H1 (cell line): ENCODE measurements around the gene POLR2L. TPM values are rescaled to one million over a fixed set of nuclear protein-coding genes. Genes with fewer than 3 reads are reported as not detected.

Source experiments
- CTCF ChIA-PET: fragments of 300-600 bp; sonication (Branson Sonifier 250); formaldehyde crosslinking; loops from one replicate; lab custom pipeline; 2021; ENCODE audit not compliant: partially characterized antibody; lab: Charles Lee
- POLR2A ChIA-PET: fragments of 300-600 bp; sonication (Branson Sonifier 250); formaldehyde crosslinking; loops from one replicate; lab custom pipeline; 2021; ENCODE audit warnings: inconsistent platforms; ENCODE audit not compliant: partially characterized antibody; lab: Charles Lee
- DNase-seq, 2 experiments: peaks; one replicate each; pipeline versions ENCODE4 v3.0.0 to v3.0.0-alpha.2; 2010 to 2022; ENCODE audit warnings: low spot score in 2 of 2, low read depth in 1 of 2, mixed read lengths in 1 of 2
- FAIRE-seq: peaks from 2 replicates; lab custom pipeline; 2011; peaks lifted over from hg19 to GRCh38; lab: Jason Lieb, UNC
- H2AFZ ChIP-seq: 2 replicates; pipeline ENCODE4 v1.8.1; 2012; ENCODE audit warnings: low read length, inconsistent platforms
- H2AK5ac ChIP-seq: 2 replicates; pipeline ENCODE4 v1.6.1; 2013; ENCODE audit warnings: low read depth, low read length
- H2BK120ac ChIP-seq: replicated peaks from 2 replicates; pipeline ENCODE3; 2013; ENCODE audit warnings: low read depth, low read length, inconsistent platforms
- H2BK12ac ChIP-seq: 2 replicates; pipeline ENCODE4 v1.6.1; 2013; ENCODE audit warnings: low read depth, low read length
- H2BK15ac ChIP-seq: 2 replicates; pipeline ENCODE4 v1.6.1; 2013; ENCODE audit warnings: low read length
- H2BK20ac ChIP-seq: 2 replicates; pipeline ENCODE4 v1.6.1; 2013; ENCODE audit warnings: low read length
- H2BK5ac ChIP-seq: 2 replicates; pipeline ENCODE4 v1.6.1; 2013; ENCODE audit warnings: low read depth, low read length
- H3K14ac ChIP-seq: 2 replicates; pipeline ENCODE4 v1.6.1; 2013; ENCODE audit warnings: inconsistent platforms; ENCODE audit not compliant: insufficient read length
- H3K18ac ChIP-seq: 2 replicates; pipeline ENCODE4 v1.6.1; 2013; ENCODE audit warnings: low read length; ENCODE audit errors: extremely low read depth
- H3K23ac ChIP-seq: 2 replicates; pipeline ENCODE4 v1.6.1; 2013; ENCODE audit warnings: inconsistent platforms; ENCODE audit not compliant: insufficient read length
- H3K23me2 ChIP-seq: 2 replicates; pipeline ENCODE4 v1.6.1; 2013; ENCODE audit warnings: low read depth, low read length
- H3K27ac ChIP-seq: 2 replicates; pipeline ENCODE4 v1.6.1; 2011; ENCODE audit warnings: low read depth, low read length, inconsistent platforms
- H3K27me3 ChIP-seq, 4 experiments: replicated peaks in 1 of 4; 1 replicate in 1 of 4; 2 replicates in 3 of 4; pipeline versions ENCODE4 v1.6.1 to v1.8.1; 2011 to 2013; ENCODE audit warnings: low read length in 3 of 4, mild to moderate bottlenecking in 3 of 4, inconsistent platforms in 2 of 4, mixed read lengths in 2 of 4, moderate library complexity in 1 of 4; ENCODE audit not compliant: control insufficient read depth in 3 of 4, insufficient read depth in 3 of 4; ENCODE audit errors: extremely low read depth in 1 of 4
- H3K36me3 ChIP-seq, 4 experiments: 2 replicates each; pipeline versions ENCODE4 v1.6.1 to v1.8.1; 2011 to 2013; ENCODE audit warnings: mild to moderate bottlenecking in 4 of 4, low read length in 3 of 4, moderate library complexity in 2 of 4, control low read depth in 1 of 4, inconsistent platforms in 1 of 4; ENCODE audit not compliant: insufficient read depth in 4 of 4, control insufficient read depth in 2 of 4
- H3K4ac ChIP-seq: replicated peaks from 2 replicates; pipeline ENCODE3; 2013; ENCODE audit warnings: low read length, low read depth, mixed read lengths, inconsistent platforms; ENCODE audit not compliant: insufficient read length
- H3K4me1 ChIP-seq, 4 experiments: replicated peaks in 1 of 4; 1 replicate in 1 of 4; 2 replicates in 3 of 4; pipeline versions ENCODE4 v1.6.1 to v1.8.1; 2011 to 2013; ENCODE audit warnings: low read length in 3 of 4, inconsistent platforms in 2 of 4, mixed read lengths in 1 of 4; ENCODE audit not compliant: insufficient read depth in 4 of 4, control insufficient read depth in 3 of 4
- H3K4me2 ChIP-seq, 2 experiments: 2 replicates each; pipeline versions ENCODE4 v1.6.1 to v1.8.1; 2011 to 2013; ENCODE audit warnings: low read depth in 2 of 2, low read length in 2 of 2, control low read depth in 1 of 2, inconsistent platforms in 1 of 2, mild to moderate bottlenecking in 1 of 2; ENCODE audit not compliant: insufficient read depth in 1 of 2
- H3K4me3 ChIP-seq, 4 experiments: fragments of 200-600, 300-600 bp in 1 of 4; sonication (generic), shearing (Covaris generic), sonication (Bioruptor Twin) in 1 of 4; 2 replicates each; pipeline versions ENCODE4 v1.5.1 to v1.8.1; 2011 to 2016; ENCODE audit warnings: low read length in 4 of 4, low read depth in 3 of 4, control low read depth in 2 of 4, inconsistent platforms in 2 of 4, mild to moderate bottlenecking in 2 of 4, mixed read lengths in 1 of 4, moderate library complexity in 1 of 4; ENCODE audit not compliant: insufficient read depth in 2 of 4; ENCODE audit errors: extremely low read depth in 1 of 4
- H3K56ac ChIP-seq: replicated peaks from 2 replicates; pipeline ENCODE3; 2013; ENCODE audit warnings: low read depth, mild to moderate bottlenecking, mixed read lengths, low read length, inconsistent platforms; ENCODE audit not compliant: insufficient read length
- H3K79me1 ChIP-seq: 2 replicates; pipeline ENCODE4 v1.6.1; 2013; ENCODE audit warnings: low read depth, low read length, control low read depth
- H3K79me2 ChIP-seq, 2 experiments: 2 replicates each; pipeline versions ENCODE4 v1.6.1 to v1.8.1; 2012 to 2013; ENCODE audit warnings: low read length in 2 of 2, mild to moderate bottlenecking in 2 of 2, inconsistent platforms in 1 of 2; ENCODE audit not compliant: insufficient read depth in 2 of 2, control insufficient read depth in 1 of 2
- H3K9ac ChIP-seq, 4 experiments: replicated peaks in 1 of 4; 1 replicate in 1 of 4; 2 replicates in 3 of 4; pipeline versions ENCODE4 v1.6.1 to v1.8.1; 2011 to 2013; ENCODE audit warnings: low read depth in 3 of 4, low read length in 3 of 4, control low read depth in 2 of 4, mild to moderate bottlenecking in 2 of 4, moderate library complexity in 2 of 4, inconsistent platforms in 1 of 4; ENCODE audit errors: extremely low read depth in 1 of 4
- H3K9me3 ChIP-seq, 2 experiments: 2 replicates each; pipeline versions ENCODE4 v1.6.1 to v1.8.1; 2012 to 2013; ENCODE audit warnings: mild to moderate bottlenecking in 2 of 2, moderate library complexity in 2 of 2, control low read depth in 1 of 2, inconsistent platforms in 1 of 2, low read depth in 1 of 2, low read length in 1 of 2, mixed read lengths in 1 of 2; ENCODE audit not compliant: insufficient read depth in 2 of 2
- H4K20me1 ChIP-seq, 2 experiments: replicated peaks in 1 of 2; 2 replicates each; pipeline versions ENCODE3 to v1.8.1; 2011 to 2013; ENCODE audit warnings: inconsistent platforms in 2 of 2, low read length in 2 of 2, mild to moderate bottlenecking in 1 of 2; ENCODE audit not compliant: insufficient read depth in 2 of 2, control insufficient read depth in 1 of 2
- H4K5ac ChIP-seq: 2 replicates; pipeline ENCODE4 v1.6.1; 2013; ENCODE audit warnings: low read length, low read depth, mixed read lengths, inconsistent platforms; ENCODE audit not compliant: insufficient read length
- H4K8ac ChIP-seq: 2 replicates; pipeline ENCODE4 v1.8.0; 2013; ENCODE audit warnings: mild to moderate bottlenecking, moderate library complexity, low read length, inconsistent platforms; ENCODE audit not compliant: insufficient read depth; ENCODE audit errors: extremely low read depth
- H4K91ac ChIP-seq: replicated peaks from 2 replicates; pipeline ENCODE3; 2013; ENCODE audit warnings: low read length, mixed read lengths, inconsistent platforms; ENCODE audit not compliant: insufficient read length
- ASH2L ChIP-seq: fragments of 200-600, 300-600 bp; sonication (generic); IDR thresholded peaks from one replicate; pipeline ENCODE4 v1.7.1; 2017; ENCODE audit warnings: low read length
- BRCA1 ChIP-seq: IDR thresholded peaks from 2 replicates; pipeline ENCODE4 v1.6.1; 2012; ENCODE audit warnings: low read depth, low read length, improper control_type of control experiment
- CBX8 ChIP-seq: fragments of 300-800, 300-1000 bp; sonication (generic); IDR thresholded peaks from 2 replicates; pipeline ENCODE4 v1.7.1; 2016; ENCODE audit warnings: low read depth, low read length, borderline replicate concordance
- CHD1 ChIP-seq: IDR thresholded peaks from 2 replicates; pipeline ENCODE4 v1.6.1; 2012; ENCODE audit warnings: low read depth, low read length, improper control_type of control experiment
- CTBP2 ChIP-seq: IDR thresholded peaks from 2 replicates; pipeline ENCODE4 v1.7.0; 2011; ENCODE audit warnings: borderline replicate concordance, mild to moderate bottlenecking, moderate library complexity, mixed read lengths, low read length; ENCODE audit not compliant: insufficient read depth, insufficient read length
- EZH2 ChIP-seq: fragments of 200-600 bp; sonication (generic); IDR thresholded peaks from 2 replicates; pipeline ENCODE4 v1.7.1; 2012; ENCODE audit warnings: low read depth, mild to moderate bottlenecking, moderate library complexity, low read length, inconsistent platforms; ENCODE audit not compliant: severe bottlenecking
- JUN ChIP-seq: IDR thresholded peaks from 2 replicates; pipeline ENCODE4 v1.6.1; 2011; ENCODE audit warnings: low read depth, mild to moderate bottlenecking, improper control_type of control experiment, low read length
- KDM5A ChIP-seq: fragments of 200-600 bp; IDR thresholded peaks from 2 replicates; pipeline ENCODE4 v1.7.1; 2012; ENCODE audit warnings: mild to moderate bottlenecking, low read length, inconsistent platforms, mixed read lengths
- MAX ChIP-seq: IDR thresholded peaks from 2 replicates; pipeline ENCODE4 v1.6.1; 2012; ENCODE audit warnings: inconsistent platforms
- SIRT6 ChIP-seq: IDR thresholded peaks from one replicate; pipeline ENCODE4 v1.7.1; 2012; ENCODE audit warnings: low read length, inconsistent platforms
- SP4 ChIP-seq: IDR thresholded peaks from 2 replicates; pipeline ENCODE4 v1.6.1; 2012; ENCODE audit warnings: low read length, inconsistent platforms
- YY1 ChIP-seq: IDR thresholded peaks from 2 replicates; pipeline ENCODE4 v1.6.1; 2011; ENCODE audit warnings: low read depth, mild to moderate bottlenecking, low read length
- WGBS, 2 experiments: shearing (Covaris generic) in 1 of 2; methylation state at CpG; one replicate each; pipeline versions ENCODE4 v1.1.6 to v1.1.7; 2013 to 2015; ENCODE audit warnings: low lambda C conversion rate in 2 of 2, mixed read lengths in 2 of 2, inconsistent platforms in 1 of 2, low coverage in 1 of 2, missing lambda C conversion rate in 1 of 2; ENCODE audit not compliant: insufficient replicate concordance in 2 of 2, insufficient coverage in 1 of 2, insufficient read length in 1 of 2; ENCODE audit errors: extremely low coverage in 1 of 2, missing lambda C conversion rate in 1 of 2; 5-methylcytosine and 5-hydroxymethylcytosine counted together
- polyA plus RNA-seq, 7 experiments: library from polyadenylated mRNA; depleted of rRNA in 3 of 7; stranded (reverse) in 5 of 7; unstranded in 2 of 7; fragments of >200 nt in 5 of 7; fragments of 200-250 nt in 2 of 7; gene quantifications; 1 replicate in 5 of 7; 2 replicates in 1 of 7; 4 replicates in 1 of 7; pipeline versions ENCODE4 v1.2.1 to v1.2.3, GENCODE V29; 2011 to 2013; ENCODE audit warnings: missing spikeins in 2 of 7, mixed read lengths in 2 of 7
- total RNA-seq: library from RNA; stranded (reverse); fragmentation: NEBNext Ultra II Directional; extraction: Animal tissue kit (Norgen Biotek cat#: 25700); gene quantifications from 2 replicates; pipeline ENCODE4 v1.2.1, GENCODE V29; 2021

Gene POLR2L
- total and polyA plus RNA-seq, 2 of the 8 experiments (the other 6 are each of a cell fraction or from before 2014, with no cell fraction given) = 140 to 151 TPM

GRCh38 chr11:791658-792534, 50.4 kb downstream of the POLR2L start:
- Histone ChIP-seq H2BK15ac (no peak overlapping the region), H3K56ac (no peak overlapping the region), H3K9me3 (no peaks in the 10 kb centered on the region), H3K14ac (no peak overlapping the region), H3K23ac (no peak overlapping the region), H3K79me1 (peaks cover 7% of the 10 kb centered on the region; the same call in 1 of the 2 replicates), H4K5ac (no peak overlapping the region), H4K8ac (no peak overlapping the region), H4K20me1 (peaks cover 2 to 15% of the 10 kb centered on the region in 2 experiments), H3K4ac (no peak overlapping the region), H3K79me2 (peaks cover 0 to 5% of the 10 kb centered on the region in 2 experiments; a peak in 1 of 4 replicates), H3K4me2 (no peak overlapping the region), H3K18ac (no peak overlapping the region), H2BK12ac (no peak overlapping the region; the same call in 1 of the 2 replicates), H3K27ac (no peak overlapping the region), H2AK5ac (no peak overlapping the region), H2AFZ (no peak overlapping the region), H3K27me3 (no peaks in the 10 kb centered on the region), H3K23me2 (peaks cover under 1% of the 10 kb centered on the region), H3K9ac (no peak overlapping the region), H3K4me3 (no peak overlapping the region), H3K36me3 (peaks cover 0 to 12% (median 0%) of the 10 kb centered on the region in 4 experiments; a peak in 3 of 8 replicates), H2BK5ac (no peak overlapping the region), H3K4me1 (peaks cover 4 to 34% (median 22%) of the 10 kb centered on the region in 4 experiments), H2BK120ac (no peak overlapping the region), H2BK20ac (no peak overlapping the region), H4K91ac (no peak overlapping the region)
- FAIRE-seq (no peak), DNase-seq (no peak)
- WGBS, 2 experiments = 95% methylated on average over 39 of the region's 49 CpGs; no CpG with 5 or more reads in 1 of the 2 experiments
- POLR2A ChIA-PET = interaction anchor here (0.7 to 53.0 kb wide), 8 partner anchors 8 to 43 kb away, joined by 3 to 1917 read pairs (median 4); partner anchors contain the start of genes CD151, CRACR2B, GATD1 and PIDD1
- CTCF ChIA-PET = interaction anchor here (0.7 to 2.2 kb wide), 5 partner anchors 9 to 64 kb away, joined by 3 to 10 read pairs (median 3); no protein-coding TSS in a partner anchor
- no peak for TF ChIP-seq MAX
- TF ChIP-seq SIRT6 = no peak
- TF ChIP-seq YY1 = no peak
- no peak for TF ChIP-seq CBX8
- TF ChIP-seq CHD1 = no peak
- TF ChIP-seq ASH2L = no peak
- no peak for TF ChIP-seq BRCA1
- TF ChIP-seq KDM5A = no peak
- no peak for TF ChIP-seq JUN
- no peak for TF ChIP-seq EZH2
- no peak for TF ChIP-seq SP4
- TF ChIP-seq CTBP2 = no peak
